Epithelial cell of proximal tubule (primary cell): ENCODE results near the gene CORO1C. TPM values are rescaled to one million over a fixed set of nuclear protein-coding genes. Genes with fewer than 3 reads are reported as not detected.

Experiments used
- DNase-seq: peaks from one replicate; pipeline ENCODE4 v3.0.0-alpha.2; 2011; ENCODE audit warnings: low read depth
- H3K4me3 ChIP-seq: 2 replicates; pipeline ENCODE4 v1.5.1; 2011; ENCODE audit warnings: low read depth, mild to moderate bottlenecking, low read length
- CTCF ChIP-seq: conservative IDR thresholded peaks from 2 replicates; pipeline ENCODE4 v1.5.1; 2012; ENCODE audit warnings: low read depth, mild to moderate bottlenecking, low read length
- total RNA-seq: library from RNA; depleted of rRNA; stranded (reverse); fragments of >200 nt; gene quantifications from 2 replicates; pipeline ENCODE4 v1.2.3, GENCODE V29; 2015

The CORO1C gene
- total RNA-seq, 1 donor from 2014 or later = 157 TPM

DNA sequence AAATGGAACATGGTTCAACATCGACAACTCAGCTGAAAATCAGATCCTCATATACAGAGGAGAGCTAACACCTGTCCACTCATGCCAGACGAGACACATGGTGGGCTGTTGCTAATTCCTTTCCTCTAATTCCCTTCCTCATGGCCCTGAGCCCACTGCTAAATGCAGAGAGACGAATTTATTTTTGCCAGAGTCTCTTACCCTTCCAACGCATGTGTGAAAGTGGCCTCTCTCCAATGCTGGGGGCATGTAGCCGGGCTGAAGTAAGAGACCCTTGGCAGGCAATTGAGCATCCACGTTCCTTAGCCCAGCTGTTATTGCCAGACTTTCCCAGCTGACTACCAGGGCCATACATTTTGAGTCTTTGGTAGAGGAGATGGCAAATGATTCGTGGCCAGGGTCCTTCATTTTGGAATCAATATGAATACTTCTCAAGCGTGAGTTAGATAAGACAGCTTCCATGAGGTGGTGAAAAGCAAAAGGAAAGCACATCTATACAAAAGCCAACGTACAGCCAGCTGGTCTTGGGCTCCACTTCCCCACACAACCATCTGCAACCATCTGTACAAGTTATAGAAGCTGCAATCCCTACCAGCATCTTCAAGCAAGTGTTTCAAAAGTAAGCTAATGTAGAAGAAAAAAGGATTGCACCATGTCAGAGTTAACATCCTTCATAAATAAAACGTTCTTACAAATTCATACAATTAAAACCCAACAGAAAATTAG, 28.6 kb downstream of the CORO1C start:
- H3K4me3 ChIP-seq = no peak overlapping the region
- no peak for TF ChIP-seq CTCF
- no peak for DNase-seq

- DNase-seq = no peak
- no peak overlapping the region for H3K4me3 ChIP-seq
- TF ChIP-seq CTCF = no peak
These were observed 29.4 kb downstream of the CORO1C start for GRCh38 chr12:108701779-108702441.

DNA sequence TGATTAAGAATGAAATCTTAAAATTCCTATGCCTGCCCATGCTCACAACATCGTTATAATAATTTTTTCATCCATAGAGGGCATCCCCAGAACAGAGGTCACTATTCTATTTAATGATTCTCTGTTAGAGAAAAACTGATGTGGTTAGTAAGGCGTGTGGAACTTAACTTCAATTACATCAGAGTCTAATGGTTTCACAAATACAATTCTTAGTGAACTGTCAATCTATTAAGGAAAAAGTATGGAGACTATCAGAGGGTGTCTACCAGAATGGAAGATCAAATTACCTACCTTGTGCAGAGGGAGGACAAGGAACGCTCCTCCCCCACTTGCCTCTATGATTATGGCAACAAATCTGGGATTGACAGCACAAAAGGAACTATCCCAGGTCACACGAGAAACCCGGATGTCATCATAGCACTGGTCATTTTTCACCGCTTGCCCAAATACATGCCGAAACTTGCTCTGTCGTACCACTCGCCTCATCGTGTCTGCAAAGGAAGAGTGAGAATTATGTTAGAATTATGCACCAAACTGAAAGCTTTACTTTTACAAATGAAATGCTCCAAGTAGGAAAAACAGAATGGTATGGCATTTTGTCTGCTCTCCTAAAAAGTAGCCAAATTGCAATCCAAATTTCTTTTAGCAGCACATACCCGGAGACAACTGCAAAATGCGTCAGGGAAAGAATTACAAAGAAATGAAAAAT, 30.3 kb downstream of the CORO1C start:
- no peak for DNase-seq
- no peak overlapping the region for H3K4me3 ChIP-seq

DNA sequence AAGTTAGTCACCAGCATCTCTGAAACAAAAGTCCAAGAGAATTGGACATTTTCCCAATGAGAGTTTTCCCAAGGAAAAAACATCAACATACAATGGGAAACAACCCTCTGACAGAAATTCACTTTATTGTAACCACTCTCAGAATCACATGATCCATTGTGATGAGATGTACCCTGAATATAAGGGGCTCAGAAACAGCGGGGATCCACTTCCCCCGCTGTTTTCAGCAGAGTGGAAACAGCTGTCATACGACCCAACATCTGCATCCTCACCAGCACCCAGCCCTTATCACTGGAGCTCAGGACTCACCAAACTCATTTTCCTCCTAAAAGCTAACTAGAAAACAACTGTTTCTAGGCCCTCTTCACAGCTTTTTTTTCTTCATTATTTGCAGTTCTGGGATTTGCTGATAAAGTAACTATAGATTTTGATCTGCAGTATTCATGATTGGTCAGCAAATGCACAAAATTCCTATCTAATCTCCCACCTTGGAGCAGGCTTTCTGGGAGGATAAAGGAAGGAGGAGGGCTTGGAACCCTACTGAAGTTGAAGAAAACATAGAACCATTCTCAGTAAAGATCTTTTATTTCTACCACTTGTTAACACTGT, 31.3 kb downstream of the CORO1C start:
- TF ChIP-seq CTCF = no peak
- no peak for DNase-seq

More for the DNA sequence above, 30.3 kb downstream of the CORO1C start:
- no peak for TF ChIP-seq CTCF

DNA sequence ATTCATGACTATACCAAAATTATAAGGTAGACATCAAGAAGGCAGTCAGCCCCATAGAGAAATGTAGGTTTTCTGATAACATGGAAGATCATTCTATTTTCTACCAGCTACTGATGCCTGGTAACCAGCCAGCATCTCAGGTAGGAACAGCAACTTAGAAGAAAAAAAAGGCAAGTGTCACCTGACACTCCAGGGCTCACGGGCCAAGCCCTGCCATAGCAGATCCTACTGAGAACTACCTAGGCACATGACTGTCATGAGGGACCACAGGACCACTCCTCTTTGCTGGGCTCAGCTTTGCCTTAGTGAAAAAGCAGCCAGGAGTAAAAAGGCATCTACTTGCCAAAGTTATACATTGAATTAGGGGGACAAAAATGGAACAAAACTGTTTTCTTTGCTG, 33.4 kb downstream of the CORO1C start:
- TF ChIP-seq CTCF = no peak
- no peak overlapping the region for H3K4me3 ChIP-seq
- no peak for DNase-seq

More for the DNA sequence above, 31.3 kb downstream of the CORO1C start:
- H3K4me3 ChIP-seq = no peak overlapping the region

DNA sequence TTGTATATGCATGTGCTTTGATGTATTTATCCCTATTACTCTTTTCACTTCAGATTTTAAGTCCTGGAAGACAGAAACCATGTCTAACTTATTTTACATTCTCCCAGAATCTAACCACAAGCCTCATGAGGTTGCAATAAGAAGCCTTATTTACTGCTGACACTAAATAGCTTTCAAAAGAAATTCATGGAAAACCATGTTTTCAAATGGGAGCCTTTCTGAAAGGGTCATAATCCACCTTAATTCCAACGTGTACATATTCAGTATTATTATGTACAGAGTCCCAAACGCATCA, 34.4 kb downstream of the CORO1C start:
- H3K4me3 ChIP-seq = no peak overlapping the region
- DNase-seq = no peak
- TF ChIP-seq CTCF = no peak
